ENCODE measurements around the gene CHST6.

DNA sequence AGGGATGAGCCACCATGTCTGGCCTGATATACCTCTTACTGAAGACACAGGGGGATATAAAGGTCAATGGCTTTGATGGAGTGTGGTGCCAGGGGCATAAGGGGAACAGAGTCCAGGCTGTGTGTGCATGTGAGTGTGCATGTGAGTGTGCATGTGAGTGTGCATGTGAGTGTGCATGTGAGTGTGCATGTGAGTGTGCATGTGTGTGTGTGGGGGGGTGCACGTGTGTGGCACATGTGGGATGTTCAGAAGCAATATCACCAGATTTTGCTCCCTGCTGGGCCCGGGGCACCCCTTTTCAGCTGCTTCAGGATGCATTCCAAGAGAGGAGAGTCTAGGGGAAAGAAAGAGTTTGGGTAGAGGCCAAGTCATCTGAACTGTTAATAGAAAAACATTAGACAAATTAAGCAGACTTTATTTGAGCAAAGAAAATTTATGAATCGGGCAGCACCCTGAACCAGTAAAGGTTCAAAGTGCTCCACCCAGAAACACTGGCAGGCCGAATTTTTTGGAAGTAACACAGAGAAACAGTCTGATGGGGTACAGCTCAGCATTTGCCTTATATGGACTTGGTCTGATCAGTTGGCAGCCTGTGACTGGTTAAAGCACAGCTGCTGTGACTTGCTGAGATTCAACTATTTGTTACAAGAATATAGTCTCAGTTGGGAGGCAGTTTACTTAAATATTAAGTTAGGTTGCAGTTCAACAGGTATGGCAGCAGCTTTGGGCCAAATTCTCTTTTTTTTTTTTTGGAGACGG lies 31.0 kb upstream of the CHST6 start:
- TF ChIP-seq, protein P1, sequence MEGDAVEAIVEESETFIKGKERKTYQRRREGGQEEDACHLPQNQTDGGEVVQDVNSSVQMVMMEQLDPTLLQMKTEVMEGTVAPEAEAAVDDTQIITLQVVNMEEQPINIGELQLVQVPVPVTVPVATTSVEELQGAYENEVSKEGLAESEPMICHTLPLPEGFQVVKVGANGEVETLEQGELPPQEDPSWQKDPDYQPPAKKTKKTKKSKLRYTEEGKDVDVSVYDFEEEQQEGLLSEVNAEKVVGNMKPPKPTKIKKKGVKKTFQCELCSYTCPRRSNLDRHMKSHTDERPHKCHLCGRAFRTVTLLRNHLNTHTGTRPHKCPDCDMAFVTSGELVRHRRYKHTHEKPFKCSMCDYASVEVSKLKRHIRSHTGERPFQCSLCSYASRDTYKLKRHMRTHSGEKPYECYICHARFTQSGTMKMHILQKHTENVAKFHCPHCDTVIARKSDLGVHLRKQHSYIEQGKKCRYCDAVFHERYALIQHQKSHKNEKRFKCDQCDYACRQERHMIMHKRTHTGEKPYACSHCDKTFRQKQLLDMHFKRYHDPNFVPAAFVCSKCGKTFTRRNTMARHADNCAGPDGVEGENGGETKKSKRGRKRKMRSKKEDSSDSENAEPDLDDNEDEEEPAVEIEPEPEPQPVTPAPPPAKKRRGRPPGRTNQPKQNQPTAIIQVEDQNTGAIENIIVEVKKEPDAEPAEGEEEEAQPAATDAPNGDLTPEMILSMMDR (conservative IDR thresholded peaks at IDR 0.05; ENCODE audit: low read depth, low read length), result no peak
- no peak for TF ChIP-seq EZH2 (IDR thresholded peaks at IDR 0.05; ENCODE audit: low read length, unreplicated experiment)
- TF ChIP-seq EZH2phosphoT487 (IDR thresholded peaks at IDR 0.05; ENCODE audit: borderline replicate concordance, low read length), result no peak
